Tibial nerve (tissue), 4 donors: ENCODE results near the gene TMEM223. TPM values are rescaled to one million over a fixed set of nuclear protein-coding genes. Genes with fewer than 3 reads are reported as not detected.
"Not testable (repeated sequence)": the region's sequence is repeated elsewhere in the genome, so short reads cannot be mapped to it uniquely, and the experiment has no call there.

Experiments
- DNase-seq, 2 donors: peaks; one replicate each; pipeline ENCODE4 v3.0.0-alpha.2; 2019; ENCODE audit warnings: low spot score in 2 of 2
- H3K27ac ChIP-seq, 4 donors: fragments of 200-600 bp; sonication (generic) in 3 of 4; one replicate each; pipeline ENCODE4 v1.5.1; 2017 to 2019; ENCODE audit warnings: mild to moderate bottlenecking in 1 of 4
- H3K27me3 ChIP-seq, 2 donors: fragments of 200-600 bp; sonication (generic) in 1 of 2; one replicate each; pipeline versions ENCODE4 v1.5.1 to v1.6.0; 2017 to 2019
- H3K36me3 ChIP-seq, 3 donors: fragments of 200-600 bp; sonication (generic); one replicate each; pipeline ENCODE4 v1.5.1; 2018 to 2019
- H3K4me1 ChIP-seq, 4 donors: fragments of 200-600 bp; sonication (generic) in 3 of 4; one replicate each; pipeline ENCODE4 v1.5.1; 2017 to 2019
- H3K4me3 ChIP-seq, 4 donors: fragments of 200-600 bp; sonication (generic) in 3 of 4; one replicate each; pipeline ENCODE4 v1.5.1; 2017 to 2019; ENCODE audit warnings: mild to moderate bottlenecking in 1 of 4, moderate library complexity in 1 of 4
- H3K9me3 ChIP-seq, 4 donors: fragments of 200-600 bp; sonication (generic) in 3 of 4; one replicate each; pipeline ENCODE4 v1.5.1; 2017 to 2019
- EP300 ChIP-seq, 2 donors: sonication (generic); formaldehyde crosslinking; IDR thresholded peaks; one replicate each; pipeline ENCODE4 v1.6.1; 2017; ENCODE audit warnings: antibody characterized with exemption in 2 of 2, mild to moderate bottlenecking in 1 of 2
- POLR2A ChIP-seq, 2 donors: fragments of 450-650 bp; IDR thresholded peaks; one replicate each; pipeline ENCODE4 v1.6.1; 2017; ENCODE audit warnings: antibody characterized with exemption in 2 of 2, mild to moderate bottlenecking in 2 of 2, moderate library complexity in 2 of 2
- WGBS, 2 donors: methylation state at CpG; one replicate each; pipeline ENCODE4 v1.1.5; 2018; 5-methylcytosine and 5-hydroxymethylcytosine counted together
- small RNA-seq: library from RNA; depleted of rRNA; stranded (forward); fragments of <200 nt; gene quantifications from one replicate; pipeline ENCODE3, GENCODE V24; 2016
- total RNA-seq, 4 donors: library from RNA; depleted of rRNA; stranded (reverse); fragments of >200 nt; gene quantifications; one replicate each; pipeline ENCODE4 v1.1.0, GENCODE V29; 2016
- TF ChIP-seq, protein P1 (sequence below), 5 experiments: fragments of 200-600 bp in 3 of 5; fragments of 450-650 bp in 2 of 5; sonication (generic) in 3 of 5; IDR thresholded peaks; one replicate each; pipeline ENCODE4 v1.5.1; 2016 to 2019; ENCODE audit warnings: antibody characterized with exemption in 5 of 5, mild to moderate bottlenecking in 3 of 5, moderate library complexity in 2 of 5

Gene TMEM223
- total RNA-seq, 4 donors from 2014 or later = 22.9 to 40.4 (median 31.3) TPM

DNA sequence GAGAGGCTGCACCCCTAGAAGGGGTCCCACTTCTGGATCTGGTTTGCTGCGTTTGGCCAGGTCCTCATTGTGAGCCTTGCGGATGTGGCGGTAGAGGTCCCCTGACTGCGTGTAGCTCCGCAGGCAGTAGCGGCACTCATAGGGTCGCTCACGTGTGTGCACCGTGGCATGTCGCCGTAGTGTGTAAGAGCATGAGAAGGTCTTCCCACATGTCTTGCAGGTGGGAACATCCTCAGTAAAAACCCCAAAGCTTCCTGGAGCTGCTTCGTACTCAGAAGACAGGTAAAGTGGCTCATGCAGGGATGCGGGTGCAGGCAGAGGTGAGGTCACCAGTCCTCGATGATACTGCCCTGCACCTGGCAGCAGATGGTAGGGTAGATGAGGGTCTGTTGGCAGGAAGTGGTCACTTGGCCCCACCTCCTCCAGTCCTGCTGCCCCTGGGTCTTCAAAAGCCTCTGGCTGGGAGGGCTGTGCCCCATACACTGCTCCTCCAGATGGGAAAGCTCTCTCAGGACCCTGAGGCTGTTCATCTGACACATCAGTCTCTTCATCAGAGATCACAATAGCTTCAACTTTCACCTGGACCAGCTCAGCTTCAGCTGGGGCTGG is 39.5 kb downstream of the TMEM223 start:
- no peaks in the 10 kb centered on the region for H3K27me3 ChIP-seq
- no peak overlapping the region for H3K27ac ChIP-seq
- DNase-seq = no peak
- 94 to 99% methylated on average over 14 of the region's 14 CpGs for WGBS, 2 donors
- peaks cover 0 to 31% (median 0%) of the 10 kb centered on the region in 3 donors for H3K36me3 ChIP-seq
- H3K4me1 ChIP-seq = peaks cover 0 to 45% (median 9%) of the 10 kb centered on the region in 4 donors
- H3K4me3 ChIP-seq = no peak overlapping the region
- no peaks in the 10 kb centered on the region for H3K9me3 ChIP-seq
- TF ChIP-seq POLR2A (IDR thresholded peaks at IDR 0.05) (no peak), EP300 (IDR thresholded peaks at IDR 0.05) (no peak)
- TF ChIP-seq, protein P1, sequence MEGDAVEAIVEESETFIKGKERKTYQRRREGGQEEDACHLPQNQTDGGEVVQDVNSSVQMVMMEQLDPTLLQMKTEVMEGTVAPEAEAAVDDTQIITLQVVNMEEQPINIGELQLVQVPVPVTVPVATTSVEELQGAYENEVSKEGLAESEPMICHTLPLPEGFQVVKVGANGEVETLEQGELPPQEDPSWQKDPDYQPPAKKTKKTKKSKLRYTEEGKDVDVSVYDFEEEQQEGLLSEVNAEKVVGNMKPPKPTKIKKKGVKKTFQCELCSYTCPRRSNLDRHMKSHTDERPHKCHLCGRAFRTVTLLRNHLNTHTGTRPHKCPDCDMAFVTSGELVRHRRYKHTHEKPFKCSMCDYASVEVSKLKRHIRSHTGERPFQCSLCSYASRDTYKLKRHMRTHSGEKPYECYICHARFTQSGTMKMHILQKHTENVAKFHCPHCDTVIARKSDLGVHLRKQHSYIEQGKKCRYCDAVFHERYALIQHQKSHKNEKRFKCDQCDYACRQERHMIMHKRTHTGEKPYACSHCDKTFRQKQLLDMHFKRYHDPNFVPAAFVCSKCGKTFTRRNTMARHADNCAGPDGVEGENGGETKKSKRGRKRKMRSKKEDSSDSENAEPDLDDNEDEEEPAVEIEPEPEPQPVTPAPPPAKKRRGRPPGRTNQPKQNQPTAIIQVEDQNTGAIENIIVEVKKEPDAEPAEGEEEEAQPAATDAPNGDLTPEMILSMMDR (IDR thresholded peaks at IDR 0.05) = no peak

DNA sequence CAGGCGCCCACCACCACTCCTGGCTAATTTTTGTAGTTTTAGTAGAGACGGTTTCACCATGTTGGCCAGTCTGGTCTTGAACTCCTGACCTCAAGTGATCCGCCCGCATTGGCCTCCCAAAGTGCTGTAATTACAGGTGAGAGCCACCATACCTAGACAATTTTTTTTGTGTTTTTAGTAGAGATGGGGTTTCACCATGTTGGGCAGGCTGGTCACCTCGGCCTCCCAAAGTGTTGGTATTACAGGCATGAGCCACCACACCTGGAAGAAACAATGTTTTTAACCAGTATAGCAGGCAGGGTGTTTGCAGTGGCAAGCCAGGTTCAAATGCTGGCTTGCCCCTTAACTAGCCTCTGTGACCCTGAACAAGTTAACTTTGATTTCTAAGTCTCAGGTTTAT is 41.9 kb downstream of the TMEM223 start:
- H3K27me3 ChIP-seq, H3K27ac ChIP-seq, DNase-seq, H3K4me3 ChIP-seq, H3K9me3 ChIP-seq: not testable (repeated sequence)
- Histone ChIP-seq H3K36me3 (peaks cover 0 to 31% (median 0%) of the 10 kb centered on the region in 3 donors), H3K4me1 (peaks cover 0 to 45% (median 9%) of the 10 kb centered on the region in 4 donors)
- 92 to 95% methylated on average over 5 of the region's 5 CpGs for WGBS, 2 donors

DNA sequence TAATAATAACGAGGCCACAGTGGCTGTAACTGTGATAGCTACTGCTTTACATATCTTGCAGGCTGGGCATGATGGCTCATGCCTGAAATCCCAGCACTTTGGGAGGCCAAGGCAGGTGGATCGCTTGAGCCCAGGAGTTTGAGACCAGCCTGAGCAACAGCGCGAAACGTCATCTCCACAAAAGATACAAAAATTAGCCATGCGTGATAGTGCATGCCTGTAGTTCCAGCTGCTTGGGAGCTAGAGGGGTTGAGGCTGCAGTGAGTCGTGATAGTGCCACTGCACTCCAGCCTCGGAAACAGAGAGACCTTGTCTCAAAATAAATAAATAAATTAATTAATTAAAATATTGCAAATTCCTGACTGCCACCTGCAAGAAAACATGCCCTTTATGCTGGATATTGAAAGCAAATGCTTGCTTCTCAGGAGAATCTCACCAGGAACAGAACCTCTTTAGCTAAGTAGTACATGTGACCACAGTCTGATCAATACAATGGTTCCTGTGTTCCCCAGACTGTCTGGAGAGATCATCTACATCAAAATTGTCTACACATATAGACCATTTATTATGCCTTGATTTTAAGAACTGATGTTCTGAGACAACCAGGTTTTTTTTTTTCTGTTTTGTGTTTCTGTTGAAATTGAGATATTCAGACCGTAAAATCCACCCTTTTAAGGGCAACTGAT is 44.2 kb downstream of the TMEM223 start:
- H3K4me1 ChIP-seq = peaks cover 0 to 28% (median under 1%) of the 10 kb centered on the region in 4 donors
- 40 to 63% methylated on average over 9 of the region's 9 CpGs for WGBS, 2 donors
- TF ChIP-seq EP300 (IDR thresholded peaks at IDR 0.05) = no peak
- TF ChIP-seq, protein P1 (IDR thresholded peaks at IDR 0.05) = no peak
- no peak for TF ChIP-seq POLR2A (IDR thresholded peaks at IDR 0.05)
- H3K27me3 ChIP-seq = no peaks in the 10 kb centered on the region
- DNase-seq = no peak
- H3K36me3 ChIP-seq = peaks cover 0 to 25% (median 0%) of the 10 kb centered on the region in 3 donors
- no peaks in the 10 kb centered on the region for H3K9me3 ChIP-seq
- no peak overlapping the region for H3K4me3 ChIP-seq
- H3K27ac ChIP-seq = peak overlapping the region in 1 of 4 donors; percentile 21

Small RNAs within 50 kb of the gene (small RNA-seq; reads per million reads assigned to genes)
- gene MIR6514 (not detected), gene RNU6-118P (not detected)

Other genes starting within 250 kb of the TMEM223 start
- gene AHNAK, start 245.2 kb downstream of the TMEM223 start, total RNA-seq = 1,000 to 10,000 TPM; 1,417 to 3,061 (median 2,562) TPM
- gene EEF1G, start 218.1 kb downstream of the TMEM223 start, total RNA-seq = 1,000 to 10,000 TPM; 1,003 to 1,250 (median 1,110) TPM
- 10 to 100 TPM in 3 of 4 donors, 1 to 10 TPM in 1; 8.3 to 18.8 (median 14.2) TPM for gene TUT1, start 200.5 kb downstream of the TMEM223 start, total RNA-seq
- gene MTA2, start 190.1 kb downstream of the TMEM223 start, total RNA-seq = 10 to 100 TPM; 79.5 to 95.3 (median 88.8) TPM
- 100 to 1,000 TPM in 2 of 4 donors, 10 to 100 TPM in 2; 64.9 to 138 (median 93.9) TPM for gene EML3, start 179.2 kb downstream of the TMEM223 start, total RNA-seq
- gene ROM1, start 178.7 kb downstream of the TMEM223 start, total RNA-seq = 10 to 100 TPM in 3 of 4 donors, 1 to 10 TPM in 1; 9.3 to 13.8 (median 11.2) TPM
- 10 to 100 TPM; 35.4 to 60.3 (median 50.7) TPM for gene B3GAT3, start 170.0 kb downstream of the TMEM223 start, total RNA-seq
- gene GANAB, start 145.4 kb downstream of the TMEM223 start, total RNA-seq = 100 to 1,000 TPM; 107 to 150 (median 121) TPM
- 10 to 100 TPM; 14.0 to 22.8 (median 20.3) TPM for gene INTS5, start 138.7 kb downstream of the TMEM223 start, total RNA-seq
- 10 to 100 TPM; 32.7 to 48.0 (median 40.8) TPM for gene C11orf98, start 126.8 kb downstream of the TMEM223 start, total RNA-seq
- 10 to 100 TPM in 1 of 4 donors, 1 to 10 TPM in 3; 2.6 to 17.0 (median 5.7) TPM for gene CSKMT, start 126.7 kb downstream of the TMEM223 start, total RNA-seq
- 10 to 100 TPM in 3 of 4 donors, 1 to 10 TPM in 1; 7.6 to 22.2 (median 14.6) TPM for gene UQCC3, start 120.3 kb downstream of the TMEM223 start, total RNA-seq
- gene LBHD1, start 119.7 kb downstream of the TMEM223 start, total RNA-seq = 10 to 100 TPM in 1 of 4 donors, 1 to 10 TPM in 3; 3.9 to 11.1 (median 5.4) TPM
- gene UBXN1, start 112.9 kb downstream of the TMEM223 start, total RNA-seq = 100 to 1,000 TPM; 140 to 205 (median 162) TPM
- 10 to 100 TPM; 44.6 to 64.8 (median 48.4) TPM for gene LRRN4CL, start 102.5 kb downstream of the TMEM223 start, total RNA-seq
- 100 to 1,000 TPM in 2 of 4 donors, 10 to 100 TPM in 2; 58.8 to 149 (median 93.2) TPM for gene BSCL2, start 84.6 kb downstream of the TMEM223 start, total RNA-seq
- 1 to 10 TPM in 1 of 4 donors, under 1 TPM in 1, not detected in 2; 0.63 to 2.6 TPM for gene GNG3, start 84.3 kb downstream of the TMEM223 start, total RNA-seq
- 10 to 100 TPM; 24.7 to 34.8 (median 28.6) TPM for gene HNRNPUL2, start 64.5 kb downstream of the TMEM223 start, total RNA-seq
- gene TTC9C, start 63.5 kb downstream of the TMEM223 start, total RNA-seq = 10 to 100 TPM; 20.1 to 37.1 (median 23.6) TPM
- 1 to 10 TPM; 8.1 to 9.8 (median 8.9) TPM for gene ZBTB3, start 37.8 kb downstream of the TMEM223 start, total RNA-seq
- gene POLR2G, start 30.4 kb downstream of the TMEM223 start, total RNA-seq = 10 to 100 TPM; 49.2 to 70.0 (median 53.6) TPM
- gene TAF6L, start 20.6 kb downstream of the TMEM223 start, total RNA-seq = 10 to 100 TPM; 23.2 to 38.8 (median 33.1) TPM
- 100 to 1,000 TPM in 1 of 4 donors, 10 to 100 TPM in 3; 80.8 to 105 (median 94.9) TPM for gene TMEM179B, start 4.6 kb downstream of the TMEM223 start, total RNA-seq
- 10 to 100 TPM; 51.3 to 94.4 (median 67.0) TPM for gene NXF1, start 13.4 kb upstream of the TMEM223 start, total RNA-seq
- 10 to 100 TPM; 25.9 to 39.1 (median 29.2) TPM for gene STX5, start 40.0 kb upstream of the TMEM223 start, total RNA-seq
- gene TEX54, start 40.8 kb upstream of the TMEM223 start, total RNA-seq = not detected
- gene WDR74, start 47.6 kb upstream of the TMEM223 start, total RNA-seq = 10 to 100 TPM; 31.7 to 75.0 (median 48.0) TPM
- gene SLC3A2, start 88.9 kb upstream of the TMEM223 start, total RNA-seq = 100 to 1,000 TPM; 108 to 148 (median 133) TPM
- not detected for gene CHRM1, start 129.4 kb upstream of the TMEM223 start, total RNA-seq
- not detected for gene SLC22A6, start 193.0 kb upstream of the TMEM223 start, total RNA-seq
- not detected for gene SLC22A8, start 223.8 kb upstream of the TMEM223 start, total RNA-seq